ENCODE measurements around the gene AOAH. TPM values are rescaled to one million over a fixed set of nuclear protein-coding genes. Genes with fewer than 3 reads are reported as not detected.

AOAH gene
- total RNA-seq, 2 donors from 2014 or later, result 2.5 to 7.2 TPM

DNA sequence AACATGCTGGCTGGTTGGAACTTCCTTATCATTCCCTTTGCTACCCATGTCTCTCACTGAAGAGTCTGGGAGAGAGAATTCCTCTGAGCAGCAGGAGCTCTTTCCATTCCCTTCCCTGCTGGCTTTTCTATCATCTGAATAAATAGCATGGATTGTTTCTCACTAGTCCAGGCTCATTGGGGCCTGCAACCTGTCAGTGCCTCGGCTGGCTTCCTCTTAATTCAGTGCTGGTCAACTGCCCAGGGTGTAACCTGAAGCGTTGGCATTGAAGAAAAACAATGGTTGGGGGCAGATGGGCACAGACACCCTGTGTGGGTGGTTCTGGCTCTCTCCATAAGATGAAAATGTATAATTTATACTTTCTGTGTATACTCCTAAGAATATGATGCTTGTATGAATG is 179.0 kb downstream of the AOAH start:
- no peak for DNase-seq (ENCODE audit: low spot score)
- Histone ChIP-seq H3K4me1 (no peaks in the 10 kb centered on the region), H3K9me3 (no peaks in the 10 kb centered on the region), H3K4me3 (no peak overlapping the region), H3K27me3 (no peaks in the 10 kb centered on the region), H3K27ac (no peak overlapping the region), H3K36me3 (no peaks in the 10 kb centered on the region)
- TF ChIP-seq, protein P1, sequence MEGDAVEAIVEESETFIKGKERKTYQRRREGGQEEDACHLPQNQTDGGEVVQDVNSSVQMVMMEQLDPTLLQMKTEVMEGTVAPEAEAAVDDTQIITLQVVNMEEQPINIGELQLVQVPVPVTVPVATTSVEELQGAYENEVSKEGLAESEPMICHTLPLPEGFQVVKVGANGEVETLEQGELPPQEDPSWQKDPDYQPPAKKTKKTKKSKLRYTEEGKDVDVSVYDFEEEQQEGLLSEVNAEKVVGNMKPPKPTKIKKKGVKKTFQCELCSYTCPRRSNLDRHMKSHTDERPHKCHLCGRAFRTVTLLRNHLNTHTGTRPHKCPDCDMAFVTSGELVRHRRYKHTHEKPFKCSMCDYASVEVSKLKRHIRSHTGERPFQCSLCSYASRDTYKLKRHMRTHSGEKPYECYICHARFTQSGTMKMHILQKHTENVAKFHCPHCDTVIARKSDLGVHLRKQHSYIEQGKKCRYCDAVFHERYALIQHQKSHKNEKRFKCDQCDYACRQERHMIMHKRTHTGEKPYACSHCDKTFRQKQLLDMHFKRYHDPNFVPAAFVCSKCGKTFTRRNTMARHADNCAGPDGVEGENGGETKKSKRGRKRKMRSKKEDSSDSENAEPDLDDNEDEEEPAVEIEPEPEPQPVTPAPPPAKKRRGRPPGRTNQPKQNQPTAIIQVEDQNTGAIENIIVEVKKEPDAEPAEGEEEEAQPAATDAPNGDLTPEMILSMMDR (IDR thresholded peaks at IDR 0.05), result no peak

GRCh38 chr7:36538126-36538525 is 186.2 kb downstream of the AOAH start:
- Histone ChIP-seq H3K4me3 (no peak overlapping the region), H3K27me3 (no peaks in the 10 kb centered on the region), H3K36me3 (no peaks in the 10 kb centered on the region), H3K9me3 (no peaks in the 10 kb centered on the region), H3K27ac (no peak overlapping the region), H3K4me1 (no peaks in the 10 kb centered on the region)
- no peak for DNase-seq (ENCODE audit: low spot score)
- TF ChIP-seq, protein P1 (IDR thresholded peaks at IDR 0.05), result no peak

DNA sequence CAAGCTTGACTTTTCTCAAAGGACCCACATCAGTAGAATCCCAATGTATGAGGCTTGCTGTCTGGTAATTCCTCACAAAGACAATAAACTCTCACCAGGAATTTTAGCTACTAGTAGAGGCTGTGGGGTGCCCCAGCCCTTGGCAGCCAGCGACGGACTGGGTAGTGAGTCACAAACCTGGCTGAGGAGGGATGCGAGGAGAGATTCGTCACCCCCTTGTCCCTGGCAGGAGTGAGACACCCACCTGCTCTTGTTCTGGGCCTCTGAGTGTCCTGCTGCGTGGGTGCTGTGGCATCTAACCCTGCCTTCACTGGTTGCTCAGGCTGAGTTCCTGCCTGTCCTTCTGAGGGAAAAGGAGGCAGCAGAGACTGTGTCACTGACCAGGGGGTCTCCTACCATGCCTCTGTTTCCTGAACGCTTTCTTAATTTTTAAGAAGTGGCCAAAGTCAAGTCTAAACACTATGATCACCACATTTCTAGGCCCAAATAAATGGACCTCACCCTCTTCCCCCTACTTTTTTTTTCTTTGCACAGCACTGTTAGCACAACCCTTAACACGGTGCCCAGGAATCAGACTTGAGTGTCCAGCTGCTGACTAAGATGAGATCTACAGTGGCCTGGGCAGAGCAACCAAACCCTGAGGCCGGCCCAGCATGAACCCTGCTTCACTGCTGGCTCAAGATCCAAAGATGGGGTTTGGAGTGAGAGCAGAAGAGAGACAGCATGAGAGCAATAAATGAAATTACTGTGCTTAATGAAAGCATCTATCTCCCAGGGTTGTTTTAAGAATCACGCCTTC is 188.2 kb downstream of the AOAH start:
- DNase-seq (ENCODE audit: low spot score), result no peak
- TF ChIP-seq, protein P1 (IDR thresholded peaks at IDR 0.05), result no peak
- H3K27me3 ChIP-seq, result no peaks in the 10 kb centered on the region

DNA sequence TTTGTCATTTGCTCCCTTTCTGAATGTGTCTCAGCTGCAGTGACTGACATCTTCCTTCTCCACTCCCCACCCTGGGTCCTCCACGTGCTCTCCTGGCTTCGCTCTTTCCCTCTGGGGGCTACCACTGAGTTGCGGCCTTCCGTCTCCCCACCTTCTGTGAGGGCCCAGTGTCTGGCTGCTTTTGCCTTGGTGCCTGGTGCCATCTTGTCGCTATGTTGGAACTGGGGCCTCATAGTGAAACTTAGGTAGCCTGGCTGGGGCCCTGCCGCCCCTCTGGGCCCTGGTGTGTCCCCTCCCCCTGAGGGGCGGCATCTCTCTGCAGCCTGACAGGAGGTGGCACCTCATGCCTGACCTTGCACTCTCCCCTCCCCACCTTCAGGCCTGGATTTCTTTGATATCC is 190.6 kb downstream of the AOAH start:
- no peak for DNase-seq (ENCODE audit: low spot score)
- H3K4me1 ChIP-seq, result no peaks in the 10 kb centered on the region
- no peak overlapping the region for H3K4me3 ChIP-seq
- TF ChIP-seq, protein P1 (IDR thresholded peaks at IDR 0.05), result no peak
- H3K27ac ChIP-seq, result no peak overlapping the region
- no peaks in the 10 kb centered on the region for H3K36me3 ChIP-seq
- no peaks in the 10 kb centered on the region for H3K9me3 ChIP-seq
- H3K27me3 ChIP-seq, result no peaks in the 10 kb centered on the region

More for the DNA sequence above, 188.2 kb downstream of the AOAH start:
- H3K36me3 ChIP-seq, result no peaks in the 10 kb centered on the region
- H3K4me3 ChIP-seq, result no peak overlapping the region
- H3K4me1 ChIP-seq, result no peaks in the 10 kb centered on the region
- no peaks in the 10 kb centered on the region for H3K9me3 ChIP-seq
- H3K27ac ChIP-seq, result no peak overlapping the region

- TF ChIP-seq, protein P1 (IDR thresholded peaks at IDR 0.05), result no peak
- Histone ChIP-seq H3K9me3 (no peaks in the 10 kb centered on the region), H3K4me3 (no peak overlapping the region), H3K4me1 (no peaks in the 10 kb centered on the region), H3K36me3 (no peaks in the 10 kb centered on the region), H3K27ac (no peak overlapping the region), H3K27me3 (no peaks in the 10 kb centered on the region)
- DNase-seq (ENCODE audit: low spot score), result no peak
These were observed 191.3 kb downstream of the AOAH start for GRCh38 chr7:36532981-36533499.
